GM21381 (cell line): ENCODE measurements around the gene RGS17.
"Not testable (repeated sequence)": the region's sequence is repeated elsewhere in the genome, so short reads cannot be mapped to it uniquely, and the experiment has no call there.

Source experiments
- ATAC-seq: cut with Tn5 transposase; IDR thresholded peaks from one replicate; pipeline ENCODE4 v1.9.1; 2021; ENCODE audit warnings: mild to moderate bottlenecking, moderate library complexity; ENCODE audit not compliant: unreplicated experiment

Gene RGS17

DNA sequence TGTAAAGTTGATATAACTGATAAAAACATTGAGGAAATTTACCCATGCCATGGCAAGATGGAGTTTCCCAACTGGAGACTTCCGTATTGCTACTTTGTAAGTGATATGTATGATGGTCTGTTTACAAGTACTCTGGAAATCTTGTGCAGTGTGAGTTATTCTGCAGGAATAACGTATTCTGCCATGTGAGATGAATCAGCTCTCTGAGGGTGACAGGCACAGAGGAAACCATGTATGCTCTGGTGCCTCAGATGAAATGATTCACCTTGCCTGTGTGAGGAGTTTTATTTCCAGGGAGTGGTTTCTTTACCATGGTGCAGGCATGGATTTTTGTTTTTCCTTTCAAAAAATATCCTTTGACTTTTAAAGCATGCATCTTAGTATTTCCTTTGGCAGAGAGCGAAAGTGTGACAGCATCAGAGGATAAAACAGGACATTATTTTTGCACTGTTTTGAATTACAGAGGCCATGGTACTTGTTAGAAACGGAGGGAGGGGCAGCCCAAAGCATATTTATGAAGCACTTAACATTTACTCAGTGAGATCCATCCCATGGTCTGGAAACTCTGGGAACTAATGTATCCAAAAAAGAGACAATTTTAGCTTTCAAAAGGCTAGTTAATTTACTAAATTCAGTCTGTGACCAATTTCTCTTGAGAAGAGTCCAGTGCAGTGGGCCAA lies 92.6 kb downstream of the RGS17 start:
- no peak for ATAC-seq

DNA sequence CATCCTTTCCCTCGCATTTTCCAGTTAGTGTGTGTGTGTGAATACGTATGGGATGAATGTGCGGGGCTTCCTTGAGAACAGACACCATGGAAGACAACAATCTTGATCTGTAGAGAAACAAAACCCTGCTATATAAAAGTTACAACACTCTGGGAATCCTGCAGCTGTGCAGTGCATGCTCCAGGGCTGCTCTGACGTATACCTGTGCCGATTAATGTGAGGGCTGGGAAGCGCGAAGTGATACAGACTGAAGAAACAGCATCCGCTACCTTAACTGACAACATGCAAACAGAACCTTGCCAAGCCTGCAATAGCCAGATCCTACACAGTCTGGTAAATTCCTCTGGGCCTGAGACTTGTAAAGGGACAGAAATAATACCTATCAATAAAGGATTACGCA lies 96.9 kb downstream of the RGS17 start:
- ATAC-seq = no peak

GRCh38 chr6:153032255-153032882 lies 98.7 kb downstream of the RGS17 start:
- no peak for ATAC-seq

DNA sequence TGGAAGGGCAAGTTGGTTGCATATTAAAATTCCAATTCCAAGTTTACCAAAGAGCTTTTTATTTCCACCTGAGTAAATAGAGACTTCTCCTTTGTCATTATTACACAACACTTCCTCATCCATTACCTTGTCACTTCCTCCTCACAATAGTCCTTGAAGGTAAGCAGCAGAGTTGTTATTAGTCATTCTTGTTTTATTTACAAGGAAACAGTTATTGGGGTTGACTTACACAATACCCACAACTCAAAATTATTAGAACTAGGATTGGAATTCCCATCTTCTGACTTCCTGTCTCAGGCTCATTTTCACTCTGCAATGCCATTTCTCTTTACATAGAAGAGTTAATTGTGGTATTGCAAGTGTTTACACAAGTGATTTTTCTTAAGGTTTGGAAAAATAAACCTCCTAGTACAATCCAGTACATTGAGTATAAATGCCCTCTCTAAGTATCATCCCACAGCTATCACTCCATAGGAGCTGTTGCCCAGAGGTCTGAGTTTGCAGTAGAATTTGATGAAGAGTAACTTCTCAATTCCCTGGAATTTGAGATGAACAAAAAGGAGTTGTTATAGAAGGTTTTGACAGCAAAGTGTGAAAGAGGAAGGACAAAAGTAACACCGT lies 99.6 kb downstream of the RGS17 start:
- no peak for ATAC-seq

DNA sequence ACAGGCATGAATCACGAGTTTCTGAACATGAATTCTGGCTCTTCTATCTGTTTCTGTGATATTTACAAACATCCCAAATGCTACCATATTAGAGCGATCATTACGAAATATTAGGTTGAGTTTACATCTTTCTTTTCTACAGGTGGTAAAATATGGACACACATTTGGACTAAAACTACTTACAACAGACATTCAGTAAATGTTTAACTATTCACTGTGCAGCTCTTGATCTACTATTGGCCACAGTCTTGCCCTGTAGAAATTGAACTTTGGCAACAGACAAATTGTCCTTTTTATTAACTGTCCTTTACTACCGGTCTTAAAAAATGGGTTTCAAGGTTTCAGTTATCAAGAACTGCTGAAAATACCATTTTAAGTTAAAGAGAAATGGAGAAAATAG lies 102.1 kb downstream of the RGS17 start:
- ATAC-seq = no peak

GRCh38 chr6:153028286-153028685 lies 102.8 kb downstream of the RGS17 start:
- ATAC-seq = no peak

DNA sequence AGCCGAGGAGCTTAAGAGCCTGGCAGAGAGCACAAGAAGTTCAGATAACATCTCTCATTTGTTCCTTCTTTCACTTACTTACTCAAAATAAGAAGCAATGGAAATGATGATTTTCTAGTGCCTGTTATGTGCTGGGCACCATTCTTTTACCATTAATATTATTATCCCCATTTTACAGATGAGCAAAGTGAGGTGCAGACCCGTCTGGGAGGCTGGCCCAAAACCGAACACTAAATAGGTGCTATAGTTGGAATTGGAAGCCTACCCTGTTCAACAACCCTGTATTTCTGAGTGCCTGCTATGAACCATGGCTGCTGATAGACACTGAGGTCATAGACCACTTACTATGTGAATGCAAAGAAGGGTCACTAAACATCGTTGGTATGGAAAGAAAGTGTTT lies 103.6 kb downstream of the RGS17 start:
- ATAC-seq = no peak

GRCh38 chr6:153024709-153025017 lies 106.4 kb downstream of the RGS17 start:
- ATAC-seq = no peak

DNA sequence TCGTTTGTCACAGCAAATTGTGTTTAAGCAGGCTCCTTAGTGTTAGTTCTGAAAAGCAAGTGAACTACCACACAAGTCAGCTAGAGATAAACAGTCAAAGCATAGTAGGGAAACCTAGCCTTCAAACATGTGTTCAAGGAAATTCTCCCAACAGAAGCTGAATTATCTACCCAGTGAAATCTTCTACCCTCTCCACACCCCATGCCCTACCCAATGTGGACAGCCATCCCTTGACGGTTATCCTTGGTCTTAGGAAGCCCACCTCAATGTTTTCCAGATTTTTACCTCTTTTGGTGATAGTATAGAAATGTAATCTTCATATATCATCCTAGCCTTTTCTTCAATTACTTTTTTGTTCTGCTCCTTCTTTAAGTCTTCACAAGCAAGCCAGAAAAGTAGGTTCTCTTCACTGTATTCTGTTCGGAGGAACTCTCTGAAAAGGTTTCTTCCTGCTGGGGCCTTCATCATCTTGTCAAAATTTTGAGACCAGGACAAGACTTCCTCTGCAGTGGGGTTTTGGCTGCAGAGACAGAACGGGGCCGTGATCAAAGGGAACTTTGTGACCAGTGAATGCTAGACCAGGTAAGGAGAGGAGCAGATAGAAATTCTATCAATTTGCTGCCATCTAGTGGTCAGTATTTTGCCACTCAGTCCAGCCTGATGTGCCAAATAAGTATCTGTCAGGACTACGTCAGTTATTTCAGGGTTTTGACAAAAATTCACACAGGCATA lies 106.9 kb downstream of the RGS17 start:
- peak; percentile 99 for ATAC-seq

- ATAC-seq = no peak
Observed at GRCh38 chr6:153018355-153018754, 112.7 kb downstream of the RGS17 start.

DNA sequence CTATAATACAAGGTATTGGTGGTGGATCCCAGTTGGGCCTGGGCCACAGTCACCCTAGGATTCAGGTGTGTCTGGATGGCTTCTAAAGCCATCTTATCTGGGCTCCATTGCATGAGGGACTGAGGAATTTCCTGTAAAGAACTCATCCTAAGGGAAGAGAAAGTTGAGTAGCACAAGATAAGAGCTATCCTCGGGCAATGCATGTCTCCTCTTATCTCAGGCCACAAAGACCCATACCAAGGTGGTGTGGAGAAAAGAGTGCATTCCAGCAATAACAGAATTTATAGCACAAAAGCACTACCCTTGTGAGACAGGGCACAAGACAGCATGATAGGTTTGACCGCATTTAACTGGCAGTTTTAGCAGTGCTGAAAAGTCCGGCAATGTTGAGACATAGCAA lies 114.2 kb downstream of the RGS17 start:
- no peak for ATAC-seq

DNA sequence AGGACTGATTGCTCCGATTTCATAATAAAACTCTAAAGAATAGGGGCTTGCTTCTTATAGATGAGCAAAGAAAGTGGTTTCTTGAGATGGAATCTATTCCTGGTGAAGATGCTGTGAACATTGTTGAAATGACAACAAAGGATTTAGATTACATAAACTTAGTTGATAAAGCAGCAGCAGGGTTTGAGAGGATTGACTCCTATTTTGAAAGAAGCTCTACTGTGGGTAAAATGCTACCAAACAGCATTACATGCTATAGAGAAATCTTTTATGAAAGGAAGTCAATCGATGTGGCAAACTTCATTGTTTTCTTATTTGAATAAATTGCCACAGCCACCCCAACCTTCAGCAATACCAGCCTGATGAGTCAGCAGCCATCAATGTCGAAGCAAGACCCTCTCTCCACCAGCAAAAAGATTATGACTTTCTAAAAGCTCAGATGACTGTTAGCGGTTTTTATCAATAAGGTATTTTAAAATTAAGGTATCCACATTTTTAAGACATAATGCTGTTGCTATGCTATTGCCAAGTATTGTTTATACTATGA lies 115.9 kb downstream of the RGS17 start:
- ATAC-seq = no peak

GRCh38 chr6:153013438-153013837 lies 117.6 kb downstream of the RGS17 start:
- no peak for ATAC-seq

GRCh38 chr6:153012856-153013255 lies 118.2 kb downstream of the RGS17 start:
- no peak for ATAC-seq

DNA sequence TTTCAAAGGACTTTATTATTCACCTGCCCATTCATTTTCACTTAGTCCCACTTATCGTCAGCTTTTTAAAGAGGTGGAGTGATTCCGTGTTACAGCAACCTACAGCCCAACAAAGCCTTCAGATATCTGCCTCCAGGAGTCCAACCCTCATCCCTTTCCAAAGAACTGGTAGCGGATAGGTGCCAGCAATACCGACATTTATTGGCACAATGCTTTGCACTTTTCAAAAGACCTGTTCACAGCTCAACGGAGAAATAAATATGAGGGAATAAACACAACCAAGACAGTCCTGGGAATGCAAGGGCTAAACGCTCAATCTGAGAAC lies 127.8 kb downstream of the RGS17 start:
- peak; percentile 2 for ATAC-seq

- ATAC-seq = peak; percentile 93
Observed at GRCh38 chr6:153002613-153003365, 128.3 kb downstream of the RGS17 start, which contains the start of gene MTRF1L. MTRF1L (minus strand) TSS chr6:153002709; CDS start chr6:153002685, 24 bp downstream.

DNA sequence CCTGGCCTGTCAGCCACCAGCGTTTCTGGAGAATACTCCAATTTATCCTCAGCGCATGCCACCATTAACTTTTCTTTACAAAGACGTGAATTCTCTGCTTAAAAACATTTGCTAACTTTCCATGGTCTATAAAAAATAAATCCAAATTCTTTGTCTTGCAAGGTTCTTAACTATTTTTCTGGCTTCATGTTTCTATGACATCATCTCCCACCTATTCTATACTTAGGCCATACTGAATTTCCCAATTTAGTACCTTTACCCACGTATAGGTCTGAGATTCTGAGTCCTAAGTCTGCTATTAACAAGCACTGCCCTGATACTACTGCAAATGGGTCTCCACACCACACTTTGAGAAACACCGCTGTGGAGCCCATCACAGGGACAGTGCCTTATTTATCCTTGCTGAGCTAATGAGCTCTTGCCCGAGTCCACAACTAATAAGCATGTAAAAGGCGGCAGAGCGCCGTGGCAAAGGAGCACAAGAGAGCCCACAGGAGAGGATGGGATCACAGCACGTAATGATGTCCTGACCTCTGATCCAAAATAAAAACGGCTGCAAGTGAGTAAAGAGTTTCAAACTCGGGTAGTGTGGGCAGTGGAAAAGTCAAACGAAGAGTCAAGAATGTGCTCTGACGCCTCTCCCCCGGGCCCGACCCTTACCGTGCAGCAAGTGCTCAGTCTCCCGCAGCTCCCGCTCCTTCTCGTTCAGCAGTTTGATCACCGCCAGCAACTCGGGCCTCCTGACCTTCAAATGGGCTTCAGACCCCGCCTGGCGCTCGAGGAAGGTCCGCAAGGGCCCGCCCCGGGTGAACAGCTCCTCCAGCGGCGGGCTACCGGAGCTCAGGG lies 129.1 kb downstream of the RGS17 start:
- peak; percentile 15 for ATAC-seq

GRCh38 chr6:153000790-153001189 lies 130.3 kb downstream of the RGS17 start:
- ATAC-seq = not testable (repeated sequence)

DNA sequence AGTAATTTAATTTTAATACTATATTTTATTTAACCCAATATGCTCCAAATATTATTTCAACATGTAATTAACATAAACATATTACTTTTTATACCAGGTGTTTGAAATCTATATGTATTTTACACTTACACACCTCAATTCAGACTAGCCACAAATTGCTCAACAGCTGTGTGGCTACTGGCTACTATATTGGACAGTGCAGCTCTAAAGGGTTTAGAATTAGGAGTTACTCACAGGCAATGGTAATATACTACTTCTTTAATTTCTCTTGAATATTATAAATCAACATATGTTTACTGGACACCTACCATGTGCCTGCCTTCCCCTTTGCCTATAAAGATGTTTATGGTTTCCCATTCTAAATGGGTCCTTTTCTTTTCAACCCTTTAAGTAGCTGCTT lies 130.8 kb downstream of the RGS17 start:
- ATAC-seq = no peak

GRCh38 chr6:152999538-152999937 lies 131.5 kb downstream of the RGS17 start:
- not testable (repeated sequence) for ATAC-seq
